ES-I3 (cell line): Measurements from ENCODE around the gene GLRX.
"Not testable (repeated sequence)": the region's sequence is repeated elsewhere in the genome, so short reads cannot be mapped to it uniquely, and the experiment has no call there.

ENCODE experiments used
- H3K36me3 ChIP-seq: 2 replicates; pipeline ENCODE4 v1.6.1; 2013; ENCODE audit warnings: mild to moderate bottlenecking, low read length, control low read depth, moderate library complexity; ENCODE audit not compliant: insufficient read depth
- H3K4me1 ChIP-seq: 2 replicates; pipeline ENCODE4 v1.6.1; 2013; ENCODE audit warnings: mild to moderate bottlenecking, control low read depth, low read length; ENCODE audit not compliant: insufficient read depth
- H3K9ac ChIP-seq: 2 replicates; pipeline ENCODE4 v1.6.1; 2013; ENCODE audit warnings: low read depth, mild to moderate bottlenecking, low read length, moderate library complexity
- H3K9me3 ChIP-seq: 2 replicates; pipeline ENCODE4 v1.6.1; 2013; ENCODE audit warnings: mild to moderate bottlenecking, low read length, moderate library complexity; ENCODE audit not compliant: control insufficient read depth, insufficient read depth

Gene GLRX

GRCh38 chr5:95858661-95859595 lies 36.4 kb upstream of the GLRX start:
- Histone ChIP-seq H3K9ac (peak overlapping the region; percentile 28; the same call in 1 of the 2 replicates), H3K4me1 (peaks cover 9% of the 10 kb centered on the region), H3K9me3 (no peaks in the 10 kb centered on the region), H3K36me3 (no peaks in the 10 kb centered on the region)

- no peak overlapping the region for H3K9ac ChIP-seq
- peaks cover 9% of the 10 kb centered on the region for H3K4me1 ChIP-seq
- H3K36me3 ChIP-seq = no peaks in the 10 kb centered on the region
- H3K9me3 ChIP-seq = no peaks in the 10 kb centered on the region
These were observed 35.5 kb upstream of the GLRX start for GRCh38 chr5:95858023-95858461.

DNA sequence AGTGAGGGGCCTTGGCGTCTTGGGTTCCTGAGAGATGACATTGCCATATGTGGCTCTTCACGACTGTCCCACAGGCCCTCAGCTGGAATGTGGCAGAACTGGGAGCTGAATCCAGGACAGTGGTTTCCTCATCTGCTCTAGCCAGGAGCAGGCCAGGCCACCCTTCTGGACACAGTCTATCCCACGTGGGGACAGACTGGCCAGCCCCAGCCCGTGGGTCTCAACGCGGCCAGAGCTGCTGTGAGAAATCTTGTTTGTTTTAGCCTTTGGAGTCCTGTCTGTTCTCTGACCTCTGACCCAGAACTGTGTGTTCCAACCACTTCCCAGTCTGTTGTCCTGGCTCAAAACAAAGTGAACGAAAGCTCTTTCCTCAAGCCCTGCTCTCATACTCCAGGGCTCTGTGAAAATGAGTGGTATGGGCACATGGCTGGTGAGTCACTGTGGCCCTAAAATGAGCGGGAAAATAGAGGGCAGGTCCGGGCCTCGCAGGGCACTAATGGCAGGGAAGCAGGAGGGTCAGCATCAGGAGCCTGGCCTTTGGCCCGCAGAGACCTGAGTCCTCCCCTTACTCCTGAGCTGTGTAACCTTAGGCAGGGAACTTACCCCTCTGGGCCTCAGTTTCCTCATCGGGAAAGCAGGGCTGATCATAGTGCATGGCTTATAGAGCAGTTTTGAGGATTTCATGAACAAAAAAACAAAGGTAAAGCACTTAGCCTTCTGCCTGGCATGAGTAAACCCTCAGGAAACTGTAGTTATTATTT lies 34.8 kb upstream of the GLRX start:
- H3K4me1 ChIP-seq = peaks cover 9% of the 10 kb centered on the region
- no peak overlapping the region for H3K9ac ChIP-seq
- H3K9me3 ChIP-seq = no peaks in the 10 kb centered on the region
- no peaks in the 10 kb centered on the region for H3K36me3 ChIP-seq

- H3K9ac ChIP-seq = no peak overlapping the region
- no peaks in the 10 kb centered on the region for H3K9me3 ChIP-seq
- H3K36me3 ChIP-seq = no peaks in the 10 kb centered on the region
- H3K4me1 ChIP-seq = peaks cover 9% of the 10 kb centered on the region
These were observed 34.0 kb upstream of the GLRX start for GRCh38 chr5:95856501-95856981.

- H3K9me3 ChIP-seq = peaks cover 3% of the 10 kb centered on the region; the same call in 1 of the 2 replicates
- no peaks in the 10 kb centered on the region for H3K4me1 ChIP-seq
- no peak overlapping the region for H3K9ac ChIP-seq
- H3K36me3 ChIP-seq = no peaks in the 10 kb centered on the region
These were observed 31.0 kb upstream of the GLRX start for GRCh38 chr5:95853490-95853889.

- Histone ChIP-seq H3K9me3 (peaks cover 3% of the 10 kb centered on the region; the same call in 1 of the 2 replicates), H3K36me3 (no peaks in the 10 kb centered on the region), H3K9ac (no peak overlapping the region), H3K4me1 (no peaks in the 10 kb centered on the region)
These were observed 30.0 kb upstream of the GLRX start for GRCh38 chr5:95852567-95852966.

- not testable (repeated sequence) for H3K4me1 ChIP-seq, H3K36me3 ChIP-seq, H3K9me3 ChIP-seq, H3K9ac ChIP-seq
These were observed 28.6 kb upstream of the GLRX start for GRCh38 chr5:95851141-95851540.

- Histone ChIP-seq H3K36me3 (no peaks in the 10 kb centered on the region), H3K9me3 (peaks cover 3% of the 10 kb centered on the region; the same call in 1 of the 2 replicates), H3K4me1 (no peaks in the 10 kb centered on the region), H3K9ac (no peak overlapping the region)
These were observed 27.9 kb upstream of the GLRX start for GRCh38 chr5:95850391-95850894.

GRCh38 chr5:95848701-95849100 lies 26.2 kb upstream of the GLRX start:
- Histone ChIP-seq H3K36me3 (no peaks in the 10 kb centered on the region), H3K4me1 (no peaks in the 10 kb centered on the region), H3K9ac (no peak overlapping the region), H3K9me3 (peaks cover 3% of the 10 kb centered on the region; the same call in 1 of the 2 replicates)

DNA sequence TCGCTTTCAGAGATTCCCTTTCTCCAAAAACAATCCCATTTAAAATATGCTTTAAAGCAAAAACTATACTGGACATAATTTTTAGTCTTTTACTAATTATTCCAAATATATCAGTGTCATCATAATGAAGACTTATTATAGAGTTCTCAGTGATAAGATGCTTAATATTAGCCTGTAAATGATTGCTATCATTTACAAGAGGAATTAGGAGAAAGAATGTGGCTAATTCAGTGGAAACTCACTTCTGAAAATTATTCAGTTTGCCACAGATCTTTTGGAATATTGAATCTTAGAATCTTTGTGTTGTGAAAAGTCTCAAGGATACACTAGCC lies 24.7 kb upstream of the GLRX start:
- H3K9ac ChIP-seq = no peak overlapping the region
- H3K4me1 ChIP-seq = peaks cover 4% of the 10 kb centered on the region
- no peaks in the 10 kb centered on the region for H3K36me3 ChIP-seq
- H3K9me3 ChIP-seq = peaks cover 3% of the 10 kb centered on the region; the same call in 1 of the 2 replicates

GRCh38 chr5:95846554-95847260 lies 24.2 kb upstream of the GLRX start:
- Histone ChIP-seq H3K9me3 (peaks cover 3% of the 10 kb centered on the region; the same call in 1 of the 2 replicates), H3K36me3 (no peaks in the 10 kb centered on the region), H3K9ac (no peak overlapping the region), H3K4me1 (peaks cover 4% of the 10 kb centered on the region)

DNA sequence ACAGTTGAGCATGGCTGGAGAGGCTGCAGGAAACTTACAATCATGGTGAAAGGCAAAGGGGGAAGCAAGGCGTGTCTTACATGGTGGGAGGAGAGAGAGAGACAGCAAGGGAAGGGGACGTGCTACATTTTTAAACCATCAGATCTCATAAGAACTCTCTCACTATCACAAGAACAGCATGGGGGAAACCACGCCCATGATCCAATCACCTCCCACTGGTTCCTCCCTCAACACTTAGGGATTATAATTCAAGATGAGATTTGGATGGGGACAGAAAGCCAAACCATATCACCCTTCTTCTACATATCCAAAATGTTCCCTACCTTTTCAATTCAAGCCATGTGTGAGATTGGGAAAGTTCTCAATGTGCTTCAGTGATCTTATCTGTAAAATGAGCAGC lies 22.9 kb upstream of the GLRX start:
- Histone ChIP-seq H3K4me1 (peaks cover 4% of the 10 kb centered on the region), H3K36me3 (no peaks in the 10 kb centered on the region), H3K9me3 (peaks cover 2% of the 10 kb centered on the region; the same call in 1 of the 2 replicates), H3K9ac (no peak overlapping the region)

GRCh38 chr5:95843733-95844223 lies 21.3 kb upstream of the GLRX start:
- Histone ChIP-seq H3K9ac (no peak overlapping the region), H3K9me3 (no peaks in the 10 kb centered on the region), H3K4me1 (peaks cover 4% of the 10 kb centered on the region), H3K36me3 (no peaks in the 10 kb centered on the region)
